ENCODE data around the gene DPP9.

- TF ChIP-seq CTCF (conservative IDR thresholded peaks at IDR 0.05; ENCODE audit: low read depth, low read length) (no peak), USF2 (IDR thresholded peaks at IDR 0.05; ENCODE audit: low read depth, low read length) (no peak), POLR2A (IDR thresholded peaks at IDR 0.05; ENCODE audit: low read depth, low read length) (no peak), MXI1 (IDR thresholded peaks at IDR 0.05; ENCODE audit: borderline replicate concordance, low read depth, low read length) (no peak)
- TF ChIP-seq, protein P1, sequence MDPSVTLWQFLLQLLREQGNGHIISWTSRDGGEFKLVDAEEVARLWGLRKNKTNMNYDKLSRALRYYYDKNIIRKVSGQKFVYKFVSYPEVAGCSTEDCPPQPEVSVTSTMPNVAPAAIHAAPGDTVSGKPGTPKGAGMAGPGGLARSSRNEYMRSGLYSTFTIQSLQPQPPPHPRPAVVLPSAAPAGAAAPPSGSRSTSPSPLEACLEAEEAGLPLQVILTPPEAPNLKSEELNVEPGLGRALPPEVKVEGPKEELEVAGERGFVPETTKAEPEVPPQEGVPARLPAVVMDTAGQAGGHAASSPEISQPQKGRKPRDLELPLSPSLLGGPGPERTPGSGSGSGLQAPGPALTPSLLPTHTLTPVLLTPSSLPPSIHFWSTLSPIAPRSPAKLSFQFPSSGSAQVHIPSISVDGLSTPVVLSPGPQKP (IDR thresholded peaks at IDR 0.05; ENCODE audit: borderline replicate concordance, low read depth, low read length), result no peak
Observed at GRCh38 chr19:4763021-4763420, 39.4 kb upstream of the DPP9 start.

All from IMR-90 (cell line).